ENCODE data around the gene ATAD3C.
"Not testable (repeated sequence)": the region's sequence is repeated elsewhere in the genome, so short reads cannot be mapped to it uniquely, and the experiment has no call there.

Gene ATAD3C

GRCh38 chr1:1410238-1410637 is 39.3 kb upstream of the ATAD3C start:
- H3K36me3 ChIP-seq (ENCODE audit: insufficient read depth, low read length) = peaks cover 21% of the 10 kb centered on the region
- not testable (repeated sequence) for H3K4me3 ChIP-seq (ENCODE audit: low read length); H2AFZ ChIP-seq (ENCODE audit: low read depth, low read length); H3K9me3 ChIP-seq (ENCODE audit: low read length); H3K27me3 ChIP-seq (ENCODE audit: insufficient read depth, low read length)
- peaks cover 23% of the 10 kb centered on the region for H3K4me1 ChIP-seq (ENCODE audit: insufficient read depth, low read length)

- Histone ChIP-seq H3K9me3 (ENCODE audit: low read length) (no peaks in the 10 kb centered on the region), H3K4me3 (ENCODE audit: low read length) (no peak overlapping the region), H3K4me1 (ENCODE audit: insufficient read depth, low read length) (peaks cover 15% of the 10 kb centered on the region), H3K36me3 (ENCODE audit: insufficient read depth, low read length) (peaks cover 12% of the 10 kb centered on the region), H2AFZ (ENCODE audit: low read depth, low read length) (no peak overlapping the region), H3K27me3 (ENCODE audit: insufficient read depth, low read length) (no peaks in the 10 kb centered on the region)
Observed at GRCh38 chr1:1411626-1412025, 37.9 kb upstream of the ATAD3C start.

GRCh38 chr1:1412311-1412902 is 37.1 kb upstream of the ATAD3C start:
- peaks cover 12% of the 10 kb centered on the region for H3K36me3 ChIP-seq (ENCODE audit: insufficient read depth, low read length)
- H3K27me3 ChIP-seq (ENCODE audit: insufficient read depth, low read length); H3K9me3 ChIP-seq (ENCODE audit: low read length); H2AFZ ChIP-seq (ENCODE audit: low read depth, low read length); H3K4me3 ChIP-seq (ENCODE audit: low read length): not testable (repeated sequence)
- H3K4me1 ChIP-seq (ENCODE audit: insufficient read depth, low read length) = peaks cover 15% of the 10 kb centered on the region

- H2AFZ ChIP-seq (ENCODE audit: low read depth, low read length) = no peak overlapping the region
- no peak overlapping the region for H3K4me3 ChIP-seq (ENCODE audit: low read length)
- H3K36me3 ChIP-seq (ENCODE audit: insufficient read depth, low read length) = no peaks in the 10 kb centered on the region
- no peaks in the 10 kb centered on the region for H3K27me3 ChIP-seq (ENCODE audit: insufficient read depth, low read length)
- no peaks in the 10 kb centered on the region for H3K9me3 ChIP-seq (ENCODE audit: low read length)
- peaks cover 6% of the 10 kb centered on the region for H3K4me1 ChIP-seq (ENCODE audit: insufficient read depth, low read length)
Observed at GRCh38 chr1:1415751-1416150, 33.7 kb upstream of the ATAD3C start.

- not testable (repeated sequence) for H3K36me3 ChIP-seq (ENCODE audit: insufficient read depth, low read length); H3K4me1 ChIP-seq (ENCODE audit: insufficient read depth, low read length); H2AFZ ChIP-seq (ENCODE audit: low read depth, low read length); H3K4me3 ChIP-seq (ENCODE audit: low read length); H3K27me3 ChIP-seq (ENCODE audit: insufficient read depth, low read length); H3K9me3 ChIP-seq (ENCODE audit: low read length)
Observed at GRCh38 chr1:1417396-1417795, 32.1 kb upstream of the ATAD3C start.

- H3K4me3 ChIP-seq (ENCODE audit: low read length); H3K9me3 ChIP-seq (ENCODE audit: low read length); H3K36me3 ChIP-seq (ENCODE audit: insufficient read depth, low read length); H3K4me1 ChIP-seq (ENCODE audit: insufficient read depth, low read length); H2AFZ ChIP-seq (ENCODE audit: low read depth, low read length); H3K27me3 ChIP-seq (ENCODE audit: insufficient read depth, low read length): not testable (repeated sequence)
Observed at GRCh38 chr1:1417825-1418463, 31.5 kb upstream of the ATAD3C start.

GRCh38 chr1:1418464-1419362 is 30.8 kb upstream of the ATAD3C start:
- no peaks in the 10 kb centered on the region for H3K36me3 ChIP-seq (ENCODE audit: insufficient read depth, low read length)
- no peaks in the 10 kb centered on the region for H3K27me3 ChIP-seq (ENCODE audit: insufficient read depth, low read length)
- no peaks in the 10 kb centered on the region for H3K9me3 ChIP-seq (ENCODE audit: low read length)
- H2AFZ ChIP-seq (ENCODE audit: low read depth, low read length) = peak overlapping the region; percentile 12
- no peak overlapping the region for H3K4me3 ChIP-seq (ENCODE audit: low read length)
- H3K4me1 ChIP-seq (ENCODE audit: insufficient read depth, low read length) = peaks cover 9% of the 10 kb centered on the region

GRCh38 chr1:1419363-1419812 is 30.1 kb upstream of the ATAD3C start:
- no peak overlapping the region for H3K4me3 ChIP-seq (ENCODE audit: low read length)
- no peaks in the 10 kb centered on the region for H3K9me3 ChIP-seq (ENCODE audit: low read length)
- H3K27me3 ChIP-seq (ENCODE audit: insufficient read depth, low read length) = no peaks in the 10 kb centered on the region
- no peaks in the 10 kb centered on the region for H3K36me3 ChIP-seq (ENCODE audit: insufficient read depth, low read length)
- peaks cover 9% of the 10 kb centered on the region for H3K4me1 ChIP-seq (ENCODE audit: insufficient read depth, low read length)
- no peak overlapping the region for H2AFZ ChIP-seq (ENCODE audit: low read depth, low read length)

GRCh38 chr1:1419813-1420653 is 29.5 kb upstream of the ATAD3C start:
- no peak overlapping the region for H2AFZ ChIP-seq (ENCODE audit: low read depth, low read length)
- no peaks in the 10 kb centered on the region for H3K27me3 ChIP-seq (ENCODE audit: insufficient read depth, low read length)
- H3K36me3 ChIP-seq (ENCODE audit: insufficient read depth, low read length) = no peaks in the 10 kb centered on the region
- H3K9me3 ChIP-seq (ENCODE audit: low read length) = no peaks in the 10 kb centered on the region
- H3K4me1 ChIP-seq (ENCODE audit: insufficient read depth, low read length) = peaks cover 9% of the 10 kb centered on the region
- H3K4me3 ChIP-seq (ENCODE audit: low read length) = no peak overlapping the region

- H3K4me1 ChIP-seq (ENCODE audit: insufficient read depth, low read length) = peaks cover 10% of the 10 kb centered on the region
- H3K36me3 ChIP-seq (ENCODE audit: insufficient read depth, low read length) = no peaks in the 10 kb centered on the region
- no peak overlapping the region for H3K4me3 ChIP-seq (ENCODE audit: low read length)
- H3K27me3 ChIP-seq (ENCODE audit: insufficient read depth, low read length) = no peaks in the 10 kb centered on the region
- H3K9me3 ChIP-seq (ENCODE audit: low read length) = no peaks in the 10 kb centered on the region
- H2AFZ ChIP-seq (ENCODE audit: low read depth, low read length) = no peak overlapping the region
Observed at GRCh38 chr1:1420654-1421141, 28.8 kb upstream of the ATAD3C start.

GRCh38 chr1:1421147-1421906 is 28.2 kb upstream of the ATAD3C start, which contains the start of gene ANKRD65:
TSS of gene ANKRD65 (minus strand) at chr1:1421276. CDS start at chr1:1421005, 271 bp downstream.
- no peak within 1 kb of the TSS for H2AFZ ChIP-seq (ENCODE audit: low read depth, low read length)
- H3K4me1 ChIP-seq (ENCODE audit: insufficient read depth, low read length) = peaks cover 16% of the 10 kb centered on the region
- H3K9me3 ChIP-seq (ENCODE audit: low read length) = no peaks in the 10 kb centered on the region
- no peaks in the 10 kb centered on the region for H3K36me3 ChIP-seq (ENCODE audit: insufficient read depth, low read length)
- H3K4me3 ChIP-seq (ENCODE audit: low read length) = no peak within 1 kb of the TSS
- H3K27me3 ChIP-seq (ENCODE audit: insufficient read depth, low read length) = no peaks in the 10 kb centered on the region

- Histone ChIP-seq H2AFZ (ENCODE audit: low read depth, low read length) (no peak overlapping the region), H3K27me3 (ENCODE audit: insufficient read depth, low read length) (no peaks in the 10 kb centered on the region), H3K9me3 (ENCODE audit: low read length) (no peaks in the 10 kb centered on the region), H3K36me3 (ENCODE audit: insufficient read depth, low read length) (no peaks in the 10 kb centered on the region), H3K4me1 (ENCODE audit: insufficient read depth, low read length) (peaks cover 20% of the 10 kb centered on the region), H3K4me3 (ENCODE audit: low read length) (no peak overlapping the region)
Observed at GRCh38 chr1:1421907-1422464, 27.5 kb upstream of the ATAD3C start.
